ENCODE measurements around the gene LGSN.
"Not testable (repeated sequence)": the region's sequence is repeated elsewhere in the genome, so short reads cannot be mapped to it uniquely, and the experiment has no call there.

The LGSN gene

GRCh38 chr6:63319939-63320338, at the start of gene LGSN:
LGSN (minus strand) TSS chr6:63319983; CDS start chr6:63319943, 40 bp downstream.
- TF ChIP-seq POLR2AphosphoS5 (IDR thresholded peaks at IDR 0.05; ENCODE audit: borderline replicate concordance, low read depth, low read length): no peak
- no peak for TF ChIP-seq EZH2 (IDR thresholded peaks at IDR 0.05)
- TF ChIP-seq FOXP2 (optimal IDR thresholded peaks at IDR 0.05; ENCODE audit: control extremely low read depth, extremely low read length, insufficient read depth): no peak
- DNase-seq (ENCODE audit: low read depth, low spot score): no peak
- H3K9me3 ChIP-seq (ENCODE audit: low read depth, low read length): no peaks in the 10 kb centered on the region
- no peaks in the 10 kb centered on the region for H3K36me3 ChIP-seq (ENCODE audit: insufficient read depth, low read length)
- H3K9ac ChIP-seq (ENCODE audit: insufficient read length): no peak within 1 kb of the TSS
- no peak within 1 kb of the TSS for H3K27ac ChIP-seq
- no peak within 1 kb of the TSS for H3K4me3 ChIP-seq

GRCh38 chr6:63368347-63368746, 48.6 kb upstream of the LGSN start:
- no peak for DNase-seq (ENCODE audit: low read depth, low spot score)
- Histone ChIP-seq H3K27ac (no peak overlapping the region), H3K9me3 (ENCODE audit: low read depth, low read length) (no peaks in the 10 kb centered on the region), H3K4me3 (no peak overlapping the region), H3K9ac (ENCODE audit: insufficient read length) (no peak overlapping the region), H3K36me3 (ENCODE audit: insufficient read depth, low read length) (no peaks in the 10 kb centered on the region)
- TF ChIP-seq POLR2AphosphoS5 (IDR thresholded peaks at IDR 0.05; ENCODE audit: borderline replicate concordance, low read depth, low read length): no peak
- TF ChIP-seq EZH2 (IDR thresholded peaks at IDR 0.05): no peak
- no peak for TF ChIP-seq FOXP2 (optimal IDR thresholded peaks at IDR 0.05; ENCODE audit: control extremely low read depth, extremely low read length, insufficient read depth)

GRCh38 chr6:63362500-63363120, 42.8 kb upstream of the LGSN start:
- H3K36me3 ChIP-seq (ENCODE audit: insufficient read depth, low read length); H3K9me3 ChIP-seq (ENCODE audit: low read depth, low read length); DNase-seq (ENCODE audit: low read depth, low spot score); H3K4me3 ChIP-seq; H3K9ac ChIP-seq (ENCODE audit: insufficient read length); H3K27ac ChIP-seq: not testable (repeated sequence)

GRCh38 chr6:63357384-63357783, 37.6 kb upstream of the LGSN start:
- not testable (repeated sequence) for H3K9me3 ChIP-seq (ENCODE audit: low read depth, low read length); H3K9ac ChIP-seq (ENCODE audit: insufficient read length); H3K27ac ChIP-seq; H3K36me3 ChIP-seq (ENCODE audit: insufficient read depth, low read length); H3K4me3 ChIP-seq; DNase-seq (ENCODE audit: low read depth, low spot score)

- no peak overlapping the region for H3K27ac ChIP-seq
- no peaks in the 10 kb centered on the region for H3K9me3 ChIP-seq (ENCODE audit: low read depth, low read length)
- no peaks in the 10 kb centered on the region for H3K36me3 ChIP-seq (ENCODE audit: insufficient read depth, low read length)
- H3K4me3 ChIP-seq: no peak overlapping the region
- no peak for DNase-seq (ENCODE audit: low read depth, low spot score)
- no peak overlapping the region for H3K9ac ChIP-seq (ENCODE audit: insufficient read length)
- no peak for TF ChIP-seq EZH2 (IDR thresholded peaks at IDR 0.05)
- no peak for TF ChIP-seq FOXP2 (optimal IDR thresholded peaks at IDR 0.05; ENCODE audit: control extremely low read depth, extremely low read length, insufficient read depth)
- no peak for TF ChIP-seq POLR2AphosphoS5 (IDR thresholded peaks at IDR 0.05; ENCODE audit: borderline replicate concordance, low read depth, low read length)
These were observed 35.8 kb upstream of the LGSN start for GRCh38 chr6:63355632-63356031.

GRCh38 chr6:63353286-63353630, 33.5 kb upstream of the LGSN start:
- Histone ChIP-seq H3K27ac (no peak overlapping the region), H3K9ac (ENCODE audit: insufficient read length) (no peak overlapping the region), H3K4me3 (no peak overlapping the region), H3K9me3 (ENCODE audit: low read depth, low read length) (no peaks in the 10 kb centered on the region), H3K36me3 (ENCODE audit: insufficient read depth, low read length) (no peaks in the 10 kb centered on the region)
- TF ChIP-seq FOXP2 (optimal IDR thresholded peaks at IDR 0.05; ENCODE audit: control extremely low read depth, extremely low read length, insufficient read depth) (no peak), EZH2 (IDR thresholded peaks at IDR 0.05) (no peak), POLR2AphosphoS5 (IDR thresholded peaks at IDR 0.05; ENCODE audit: borderline replicate concordance, low read depth, low read length) (no peak)
- no peak for DNase-seq (ENCODE audit: low read depth, low spot score)

- H3K9me3 ChIP-seq (ENCODE audit: low read depth, low read length): no peaks in the 10 kb centered on the region
- TF ChIP-seq POLR2AphosphoS5 (IDR thresholded peaks at IDR 0.05; ENCODE audit: borderline replicate concordance, low read depth, low read length): no peak
- no peak for TF ChIP-seq FOXP2 (optimal IDR thresholded peaks at IDR 0.05; ENCODE audit: control extremely low read depth, extremely low read length, insufficient read depth)
- TF ChIP-seq EZH2 (IDR thresholded peaks at IDR 0.05): no peak
- no peak for DNase-seq (ENCODE audit: low read depth, low spot score)
- H3K36me3 ChIP-seq (ENCODE audit: insufficient read depth, low read length): no peaks in the 10 kb centered on the region
- no peak overlapping the region for H3K9ac ChIP-seq (ENCODE audit: insufficient read length)
- no peak overlapping the region for H3K4me3 ChIP-seq
- no peak overlapping the region for H3K27ac ChIP-seq
These were observed 32.9 kb upstream of the LGSN start for GRCh38 chr6:63352544-63353285.

GRCh38 chr6:63352069-63352543, 32.3 kb upstream of the LGSN start:
- peak; percentile 14 for DNase-seq (ENCODE audit: low read depth, low spot score)
- Histone ChIP-seq H3K4me3 (no peak overlapping the region), H3K9me3 (ENCODE audit: low read depth, low read length) (no peaks in the 10 kb centered on the region), H3K27ac (no peak overlapping the region), H3K9ac (ENCODE audit: insufficient read length) (no peak overlapping the region), H3K36me3 (ENCODE audit: insufficient read depth, low read length) (no peaks in the 10 kb centered on the region)
- TF ChIP-seq POLR2AphosphoS5 (IDR thresholded peaks at IDR 0.05; ENCODE audit: borderline replicate concordance, low read depth, low read length) (no peak), EZH2 (IDR thresholded peaks at IDR 0.05) (no peak), FOXP2 (optimal IDR thresholded peaks at IDR 0.05; ENCODE audit: control extremely low read depth, extremely low read length, insufficient read depth) (no peak)

GRCh38 chr6:63349401-63349800, 29.6 kb upstream of the LGSN start:
- no peak for TF ChIP-seq FOXP2 (optimal IDR thresholded peaks at IDR 0.05; ENCODE audit: control extremely low read depth, extremely low read length, insufficient read depth)
- no peak for TF ChIP-seq POLR2AphosphoS5 (IDR thresholded peaks at IDR 0.05; ENCODE audit: borderline replicate concordance, low read depth, low read length)
- no peak for TF ChIP-seq EZH2 (IDR thresholded peaks at IDR 0.05)
- Histone ChIP-seq H3K9me3 (ENCODE audit: low read depth, low read length) (no peaks in the 10 kb centered on the region), H3K27ac (no peak overlapping the region), H3K9ac (ENCODE audit: insufficient read length) (no peak overlapping the region), H3K4me3 (no peak overlapping the region), H3K36me3 (ENCODE audit: insufficient read depth, low read length) (no peaks in the 10 kb centered on the region)
- no peak for DNase-seq (ENCODE audit: low read depth, low spot score)

Data from SK-N-MC (cell line).